HepG2 (cell line): Measurements from ENCODE around the gene CYB5R3. TPM values are rescaled to one million over a fixed set of nuclear protein-coding genes. Genes with fewer than 3 reads are reported as not detected.
A peak's percentile ranks its signal among the peaks of the same experiment; 100 is the strongest.

Source experiments
- ATAC-seq: fragments of 200-7000 bp; cut with Tn5 transposase; 3 replicates; pipeline ENCODE4 v1.9.1; 2020; ENCODE audit warnings: mild to moderate bottlenecking, moderate library complexity
- BruUV-seq: library from RNA; stranded (reverse); fragments of 400-500 nt; replicated peaks from 2 replicates; lab custom pipeline; 2021; lab: Mats Ljungman, UMichigan
- CTCF ChIA-PET: fragments of 300-600 bp; formaldehyde crosslinking; extraction: SDS; loops from one replicate; lab custom pipeline; 2021; ENCODE audit warnings: low total read pairs, inconsistent platforms, low intra/inter-chr PET ratio; lab: Yijun Ruan, JAX
- POLR2A ChIA-PET: fragments of 350-600 bp; sonication (Branson Sonifier 250); formaldehyde crosslinking; loops from one replicate; lab custom pipeline; 2020; ENCODE audit warnings: antibody characterized with exemption, inconsistent platforms; lab: Yijun Ruan, JAX
- DNase-seq: peaks from one replicate; pipeline ENCODE4 v3.0.0-alpha.2; 2015; ENCODE audit warnings: low spot score
- FAIRE-seq: peaks from 3 replicates; lab custom pipeline; 2011; peaks lifted over from hg19 to GRCh38; lab: Jason Lieb, UNC
- H2AFZ ChIP-seq: one replicate; pipeline ENCODE4 v1.6.1; 2011; ENCODE audit warnings: low read length, inconsistent platforms
- H3K27ac ChIP-seq: fragments of 300-600 bp; 3 replicates; pipeline ENCODE4 v1.8.0; 2011; ENCODE audit warnings: mixed run types, mild to moderate bottlenecking, mixed read lengths, low read length, inconsistent platforms; ENCODE audit not compliant: insufficient read depth; ENCODE audit errors: extremely low read length
- H3K27me3 ChIP-seq, 2 experiments: fragments of 200-600 bp in 1 of 2; 2 replicates in 1 of 2; 3 replicates in 1 of 2; pipeline versions ENCODE4 v1.6.0 to v1.8.0; 2011; ENCODE audit warnings: low read length in 2 of 2, mild to moderate bottlenecking in 2 of 2, moderate library complexity in 2 of 2, inconsistent platforms in 1 of 2; ENCODE audit not compliant: insufficient read depth in 2 of 2, control insufficient read depth in 1 of 2
- H3K36me3 ChIP-seq, 2 experiments: fragments of 200-600 bp in 1 of 2; replicated peaks in 1 of 2; 2 replicates in 1 of 2; 3 replicates in 1 of 2; pipeline versions ENCODE4 v1.5.1 to v1.8.0; 2011; ENCODE audit warnings: low read length in 2 of 2, inconsistent platforms in 1 of 2; ENCODE audit not compliant: insufficient read depth in 2 of 2, control insufficient read depth in 1 of 2
- H3K4me1 ChIP-seq: 2 replicates; pipeline ENCODE4 v1.5.1; 2012; ENCODE audit warnings: low read length, inconsistent platforms; ENCODE audit not compliant: insufficient read depth
- H3K4me2 ChIP-seq: 2 replicates; pipeline ENCODE4 v1.6.0; 2011; ENCODE audit warnings: low read depth, low read length, inconsistent platforms
- H3K4me3 ChIP-seq, 3 experiments: fragments of 200-600 bp in 1 of 3; sonication (generic), shearing (Covaris generic) in 1 of 3; replicated peaks in 1 of 3; 2 replicates each; pipeline ENCODE4 v1.5.1; 2011 to 2016; ENCODE audit warnings: low read length in 3 of 3, inconsistent platforms in 2 of 3, low read depth in 2 of 3, mild to moderate bottlenecking in 2 of 3, control low read depth in 1 of 3, mixed read lengths in 1 of 3; ENCODE audit not compliant: insufficient read depth in 1 of 3
- H3K79me2 ChIP-seq: one replicate; pipeline ENCODE4 v1.6.1; 2011; ENCODE audit warnings: low read length, inconsistent platforms; ENCODE audit not compliant: insufficient read depth
- H3K9ac ChIP-seq: 2 replicates; pipeline ENCODE4 v1.6.0; 2011; ENCODE audit warnings: mild to moderate bottlenecking, low read depth, low read length, inconsistent platforms; ENCODE audit not compliant: insufficient read depth
- H3K9me3 ChIP-seq: 2 replicates; pipeline ENCODE4 v1.5.1; 2012; ENCODE audit warnings: mild to moderate bottlenecking, low read length
- H4K20me1 ChIP-seq: 2 replicates; pipeline ENCODE4 v1.6.0; 2011; ENCODE audit warnings: inconsistent platforms, mild to moderate bottlenecking, low read length, moderate library complexity; ENCODE audit not compliant: insufficient read depth
- FOSL2 ChIP-seq: sonication (generic); formaldehyde crosslinking; IDR thresholded peaks from 2 replicates; pipeline ENCODE4 v1.4.0; 2020; ENCODE audit warnings: missing genetic modification reagents
- HMG20A ChIP-seq: IDR thresholded peaks from 2 replicates; pipeline ENCODE4 v1.6.1; 2016; ENCODE audit warnings: borderline replicate concordance
- PRMT3 ChIP-seq: sonication (generic); formaldehyde crosslinking; IDR thresholded peaks from 2 replicates; pipeline ENCODE4 v1.8.1; 2022; ENCODE audit warnings: low read depth, mild to moderate bottlenecking, moderate library complexity, missing genetic modification reagents, borderline replicate concordance
- TCF7L2 ChIP-seq: IDR thresholded peaks from 2 replicates; pipeline ENCODE4 v1.6.1; 2011; ENCODE audit warnings: mild to moderate bottlenecking, low read depth, low read length, moderate library complexity
- ZFP36 ChIP-seq: fragments of 150-350 bp; IDR thresholded peaks from 2 replicates; pipeline ENCODE4 v1.6.1; 2018; ENCODE audit warnings: borderline replicate concordance, low read length, low read depth; ENCODE audit not compliant: partially characterized antibody
- ZKSCAN5 ChIP-seq: sonication (generic); formaldehyde crosslinking; IDR thresholded peaks from 2 replicates; pipeline ENCODE4 v1.5.1; 2020; ENCODE audit warnings: mild to moderate bottlenecking, missing genetic modification reagents
- ZNF34 ChIP-seq: sonication (generic); formaldehyde crosslinking; IDR thresholded peaks from 2 replicates; pipeline ENCODE4 v1.4.0; 2020; ENCODE audit warnings: mild to moderate bottlenecking, missing genetic modification reagents, borderline replicate concordance
- ZNF451 ChIP-seq: sonication (generic); formaldehyde crosslinking; IDR thresholded peaks from 2 replicates; pipeline ENCODE4 v1.5.0; 2020; ENCODE audit warnings: mild to moderate bottlenecking, missing genetic modification reagents
- ZNF547 ChIP-seq: sonication (generic); formaldehyde crosslinking; IDR thresholded peaks from 2 replicates; pipeline ENCODE4 v1.5.1; 2020; ENCODE audit warnings: mild to moderate bottlenecking, missing genetic modification reagents
- ZNF687 ChIP-seq: sonication (generic); formaldehyde crosslinking; IDR thresholded peaks from 2 replicates; pipeline ENCODE4 v1.5.1; 2020; ENCODE audit warnings: mild to moderate bottlenecking, missing genetic modification reagents, moderate library complexity
- WGBS: methylation state at CpG from one replicate; pipeline ENCODE4 v1.1.6; 2017; ENCODE audit warnings: low lambda C conversion rate; 5-methylcytosine and 5-hydroxymethylcytosine counted together
- in situ Hi-C: cut with HindIII; loops from 2 replicates; pipeline ENCODE4 v1.10.0; 2017; ENCODE audit warnings: low pct_unique_long_range_greater_than_20kb; ENCODE audit not compliant: extremely low pct_ligation_motif_present
- intact Hi-C: fragments of 100-400 bp; cut with micrococcal nuclease; formaldehyde crosslinking; loops from one replicate; pipeline ENCODE4 v1.10.0; 2022; ENCODE audit not compliant: unreplicated experiment
- polyA plus RNA-seq, 8 experiments: library from polyadenylated mRNA; depleted of rRNA in 3 of 8; stranded (reverse) in 7 of 8; unstranded in 1 of 8; fragments of >200 nt; fragmentation: Illumina TruSeq in 4 of 8; extraction: Trizol in 4 of 8; gene quantifications; 2 replicates each; pipeline versions ENCODE4 v1.2.1 to v1.2.3, GENCODE V29; 2011 to 2016; ENCODE audit warnings: low read depth in 4 of 8, missing spikeins in 1 of 8, mixed read lengths in 1 of 8; ENCODE audit not compliant: insufficient read depth in 1 of 8
- total RNA-seq, 5 experiments: library from RNA; depleted of rRNA; stranded (reverse); fragments of >200 nt; fragmentation: Illumina TruSeq; extraction: Trizol; gene quantifications; 2 replicates each; pipeline ENCODE4 v1.2.3, GENCODE V29; 2016; ENCODE audit warnings: low read depth in 1 of 5
- TF ChIP-seq, protein P1 (sequence below), 2 experiments: fragments of 450-650 bp in 1 of 2; sonication (generic) in 1 of 2; formaldehyde crosslinking in 1 of 2; IDR thresholded peaks; 2 replicates each; pipeline versions ENCODE4 v1.6.1 to v1.8.0; 2016 to 2022; ENCODE audit warnings: antibody characterized with exemption in 1 of 2, mild to moderate bottlenecking in 1 of 2, missing genetic modification reagents in 1 of 2

The CYB5R3 gene
- total and polyA plus RNA-seq, 2 of the 13 experiments (the other 11 are each of a cell fraction or from before 2014, with no cell fraction given): 32.4 to 305 TPM

DNA sequence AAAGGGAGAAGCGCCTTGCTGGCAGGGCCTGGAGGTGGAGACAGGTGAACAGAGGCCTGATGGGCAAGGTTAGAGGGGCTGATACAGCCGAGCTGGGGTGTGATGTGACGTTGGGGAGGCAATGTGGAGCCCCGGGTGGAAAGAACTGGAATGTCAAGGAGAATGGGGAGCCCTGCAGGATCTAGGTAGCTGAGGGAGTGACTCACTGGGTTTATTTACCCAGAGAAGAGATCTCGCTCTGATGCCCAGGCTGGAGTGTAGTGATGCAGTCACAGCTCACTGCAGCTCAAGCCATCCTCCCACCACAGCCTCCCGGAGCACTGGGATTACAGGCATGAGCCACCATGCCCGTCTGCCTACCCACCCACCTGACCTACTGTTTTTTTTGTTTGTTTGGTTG is 1.9 kb upstream of the CYB5R3 start:
- no peak overlapping the region for H3K27ac ChIP-seq
- H2AFZ ChIP-seq: no peak overlapping the region
- intact Hi-C loops: no loop called here
- 25% methylated on average over 7 of the region's 7 CpGs for WGBS
- no TSS peak for BruUV-seq
- no peak for FAIRE-seq
- no peaks in the 10 kb centered on the region; a peak in 1 of 5 replicates for H3K36me3 ChIP-seq
- ATAC-seq: no peak
- ChIA-PET POLR2A (interaction anchor here (1.0 to 3.6 kb wide), 3 partner anchors 9 to 37 kb away, joined by 3 to 19 read pairs (median 4); partner anchors contain the start of gene POLDIP3), CTCF (no interaction called here)
- H3K9me3 ChIP-seq: no peaks in the 10 kb centered on the region
- H3K4me1 ChIP-seq: peaks cover 79% of the 10 kb centered on the region
- no peak overlapping the region for H3K9ac ChIP-seq
- no peaks in the 10 kb centered on the region; the same call in 1 of the 2 replicates for H4K20me1 ChIP-seq
- peak; percentile 52 for DNase-seq
- in situ Hi-C loops: no loop called here
- no peak overlapping the region for H3K4me3 ChIP-seq
- no peak overlapping the region for H3K4me2 ChIP-seq
- peaks cover 2 to 14% of the 10 kb centered on the region in 2 experiments; a peak in 3 of 5 replicates for H3K27me3 ChIP-seq
- H3K79me2 ChIP-seq: peaks cover 28% of the 10 kb centered on the region
- no peak for TF ChIP-seq ZNF547 (CRISPR knock-in tag)
- no peak for TF ChIP-seq HMG20A
- TF ChIP-seq ZFP36: no peak
- TF ChIP-seq ZNF451 (CRISPR knock-in tag): no peak
- TF ChIP-seq ZNF687 (CRISPR knock-in tag): peak; percentile 36; the same call in 1 of the 2 replicates
- TF ChIP-seq FOSL2 (CRISPR knock-in tag): peak; percentile 82
- no peak for TF ChIP-seq ZNF34
- no peak for TF ChIP-seq TCF7L2
- TF ChIP-seq, protein P1, sequence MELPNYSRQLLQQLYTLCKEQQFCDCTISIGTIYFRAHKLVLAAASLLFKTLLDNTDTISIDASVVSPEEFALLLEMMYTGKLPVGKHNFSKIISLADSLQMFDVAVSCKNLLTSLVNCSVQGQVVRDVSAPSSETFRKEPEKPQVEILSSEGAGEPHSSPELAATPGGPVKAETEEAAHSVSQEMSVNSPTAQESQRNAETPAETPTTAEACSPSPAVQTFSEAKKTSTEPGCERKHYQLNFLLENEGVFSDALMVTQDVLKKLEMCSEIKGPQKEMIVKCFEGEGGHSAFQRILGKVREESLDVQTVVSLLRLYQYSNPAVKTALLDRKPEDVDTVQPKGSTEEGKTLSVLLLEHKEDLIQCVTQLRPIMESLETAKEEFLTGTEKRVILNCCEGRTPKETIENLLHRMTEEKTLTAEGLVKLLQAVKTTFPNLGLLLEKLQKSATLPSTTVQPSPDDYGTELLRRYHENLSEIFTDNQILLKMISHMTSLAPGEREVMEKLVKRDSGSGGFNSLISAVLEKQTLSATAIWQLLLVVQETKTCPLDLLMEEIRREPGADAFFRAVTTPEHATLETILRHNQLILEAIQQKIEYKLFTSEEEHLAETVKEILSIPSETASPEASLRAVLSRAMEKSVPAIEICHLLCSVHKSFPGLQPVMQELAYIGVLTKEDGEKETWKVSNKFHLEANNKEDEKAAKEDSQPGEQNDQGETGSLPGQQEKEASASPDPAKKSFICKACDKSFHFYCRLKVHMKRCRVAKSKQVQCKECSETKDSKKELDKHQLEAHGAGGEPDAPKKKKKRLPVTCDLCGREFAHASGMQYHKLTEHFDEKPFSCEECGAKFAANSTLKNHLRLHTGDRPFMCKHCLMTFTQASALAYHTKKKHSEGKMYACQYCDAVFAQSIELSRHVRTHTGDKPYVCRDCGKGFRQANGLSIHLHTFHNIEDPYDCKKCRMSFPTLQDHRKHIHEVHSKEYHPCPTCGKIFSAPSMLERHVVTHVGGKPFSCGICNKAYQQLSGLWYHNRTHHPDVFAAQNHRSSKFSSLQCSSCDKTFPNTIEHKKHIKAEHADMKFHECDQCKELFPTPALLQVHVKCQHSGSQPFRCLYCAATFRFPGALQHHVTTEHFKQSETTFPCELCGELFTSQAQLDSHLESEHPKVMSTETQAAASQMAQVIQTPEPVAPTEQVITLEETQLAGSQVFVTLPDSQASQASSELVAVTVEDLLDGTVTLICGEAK (IDR thresholded peaks at IDR 0.05): no peak
- TF ChIP-seq, protein P1 (CRISPR knock-in tag; IDR thresholded peaks at IDR 0.05): no peak
- TF ChIP-seq ZKSCAN5 (CRISPR knock-in tag): no peak
- TF ChIP-seq PRMT3 (CRISPR knock-in tag): no peak
